Transverse colon (tissue), 4 donors: ENCODE measurements around the gene CSTF2T. TPM values are rescaled to one million over a fixed set of nuclear protein-coding genes. Genes with fewer than 3 reads are reported as not detected.
"Not testable (repeated sequence)": the region's sequence is repeated elsewhere in the genome, so short reads cannot be mapped to it uniquely, and the experiment has no call there.

Experiments
- DNase-seq: peaks from one replicate; pipeline ENCODE4 v3.0.0-alpha.2; 2019
- H3K27ac ChIP-seq, 4 donors: fragments of 200-600 bp; sonication (generic); 2 replicates each; pipeline ENCODE4 v1.5.1; 2016 to 2018; ENCODE audit warnings: inconsistent platforms in 4 of 4
- H3K27me3 ChIP-seq: fragments of 200-600 bp; sonication (generic); 2 replicates; pipeline ENCODE4 v1.5.1; 2017; ENCODE audit warnings: inconsistent platforms
- H3K36me3 ChIP-seq, 4 donors: fragments of 200-600 bp; sonication (generic); 2 replicates each; pipeline ENCODE4 v1.5.1; 2017 to 2019; ENCODE audit warnings: inconsistent platforms in 4 of 4
- H3K4me1 ChIP-seq, 4 donors: fragments of 200-600 bp; sonication (generic); 2 replicates each; pipeline ENCODE4 v1.5.1; 2017 to 2020; ENCODE audit warnings: inconsistent platforms in 4 of 4
- H3K4me3 ChIP-seq, 4 donors: fragments of 200-600 bp; sonication (generic); 1 replicate in 1 of 4; 2 replicates in 3 of 4; pipeline versions ENCODE4 v1.5.1 to v1.6.1; 2017 to 2019; ENCODE audit warnings: inconsistent platforms in 4 of 4
- H3K9me3 ChIP-seq, 2 donors: fragments of 200-600 bp; sonication (generic); 2 replicates each; pipeline ENCODE4 v1.5.1; 2017 to 2019; ENCODE audit warnings: inconsistent platforms in 2 of 2
- CTCF ChIP-seq, 5 experiments: fragments of 200-600 bp in 3 of 5; fragments of 450-650 bp in 2 of 5; sonication (generic) in 3 of 5; IDR thresholded peaks; 1 replicate in 2 of 5; 2 replicates in 3 of 5; pipeline ENCODE4 v1.5.1; 2016 to 2017; ENCODE audit warnings: antibody characterized with exemption in 5 of 5, inconsistent platforms in 3 of 5, mild to moderate bottlenecking in 2 of 5, moderate library complexity in 1 of 5
- EP300 ChIP-seq: sonication (generic); formaldehyde crosslinking; IDR thresholded peaks from one replicate; pipeline ENCODE4 v1.6.1; 2017; ENCODE audit warnings: antibody characterized with exemption, low read depth
- POLR2A ChIP-seq: fragments of 450-650 bp; IDR thresholded peaks from one replicate; pipeline ENCODE4 v1.6.1; 2016; ENCODE audit warnings: antibody characterized with exemption, mild to moderate bottlenecking, moderate library complexity
- POLR2AphosphoS5 ChIP-seq, 3 donors: sonication (generic); formaldehyde crosslinking; IDR thresholded peaks; one replicate each; pipeline ENCODE4 v1.6.1; 2016; ENCODE audit warnings: antibody characterized with exemption in 3 of 3
- WGBS, 2 donors: methylation state at CpG; one replicate each; pipeline ENCODE4 v1.1.5; 2018; ENCODE audit warnings: low coverage in 1 of 2; 5-methylcytosine and 5-hydroxymethylcytosine counted together
- in situ Hi-C, 4 donors: fragments of 200-750 bp; cut with MboI; loops; one replicate each; pipeline versions ENCODE4 v1.15.0 to v1.15.1; 2017; ENCODE audit warnings: low sequenced_read_pairs in 3 of 4, low pct_ligation_motif_present in 1 of 4, low pct_unique_long_range_greater_than_20kb in 1 of 4
- intact Hi-C: fragments of 100-400 bp; cut with DNase I; formaldehyde crosslinking; loops from one replicate; pipeline ENCODE4 v1.15.1; 2023; ENCODE audit warnings: low total_unique reads
- total RNA-seq, 4 donors: library from RNA; depleted of rRNA; stranded (reverse); fragments of >200 nt; gene quantifications; one replicate each; pipeline ENCODE4 v1.1.0, GENCODE V29; 2016

Gene CSTF2T
- total RNA-seq, 4 donors from 2014 or later, result 1.5 to 13.7 (median 11.0) TPM

GRCh38 chr10:51694086-51694768 lies 5.2 kb downstream of the CSTF2T start:
- in situ Hi-C loops (no loop called here), intact Hi-C loops (no loop called here)
- H3K36me3 ChIP-seq, result no peaks in the 10 kb centered on the region
- no peaks in the 10 kb centered on the region for H3K27me3 ChIP-seq
- 80 to 84% methylated on average over 5 of the region's 5 CpGs for WGBS, 2 donors
- DNase-seq, result no peak
- peaks cover 18 to 37% (median 28%) of the 10 kb centered on the region in 4 donors for H3K4me1 ChIP-seq
- no peaks in the 10 kb centered on the region for H3K9me3 ChIP-seq
- no peak overlapping the region for H3K27ac ChIP-seq
- no peak overlapping the region for H3K4me3 ChIP-seq
- TF ChIP-seq POLR2AphosphoS5 (IDR thresholded peaks at IDR 0.05) (no peak), POLR2A (no peak), EP300 (no peak), CTCF (IDR thresholded peaks at IDR 0.05) (no peak)

DNA sequence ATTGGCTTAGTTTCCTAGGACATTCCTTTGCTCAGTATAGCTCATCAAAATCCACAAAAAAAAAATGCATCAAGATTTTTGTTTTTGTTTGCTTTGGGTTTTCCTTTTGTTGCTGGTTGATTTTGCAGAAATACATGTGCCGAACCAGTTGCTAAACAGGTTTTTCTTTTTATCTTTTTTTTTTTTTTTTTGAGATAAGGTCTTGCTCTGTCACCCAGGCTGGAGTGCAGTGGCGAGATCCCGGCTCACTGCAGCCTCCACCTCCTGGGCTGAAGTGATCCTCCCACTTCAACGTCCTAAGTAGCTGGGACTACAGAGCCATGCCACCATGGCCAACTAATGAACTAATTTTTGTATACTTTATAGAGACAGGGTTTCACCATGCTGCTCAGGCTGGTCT lies 8.3 kb downstream of the CSTF2T start:
- DNase-seq, result no peak
- no peak overlapping the region for H3K27ac ChIP-seq
- H3K9me3 ChIP-seq, result no peaks in the 10 kb centered on the region
- in situ Hi-C loops, result no loop called here
- intact Hi-C loops, result no loop called here
- no peak for TF ChIP-seq POLR2AphosphoS5 (IDR thresholded peaks at IDR 0.05)
- no peak for TF ChIP-seq EP300
- TF ChIP-seq CTCF (IDR thresholded peaks at IDR 0.05), result no peak
- no peak for TF ChIP-seq POLR2A
- H3K27me3 ChIP-seq, result no peaks in the 10 kb centered on the region
- WGBS, 2 donors, result 53 to 54% methylated on average over 3 to 4 of the region's 4 CpGs
- H3K4me3 ChIP-seq, result no peak overlapping the region
- no peaks in the 10 kb centered on the region for H3K36me3 ChIP-seq
- peaks cover 0 to 9% (median 6%) of the 10 kb centered on the region in 4 donors for H3K4me1 ChIP-seq

DNA sequence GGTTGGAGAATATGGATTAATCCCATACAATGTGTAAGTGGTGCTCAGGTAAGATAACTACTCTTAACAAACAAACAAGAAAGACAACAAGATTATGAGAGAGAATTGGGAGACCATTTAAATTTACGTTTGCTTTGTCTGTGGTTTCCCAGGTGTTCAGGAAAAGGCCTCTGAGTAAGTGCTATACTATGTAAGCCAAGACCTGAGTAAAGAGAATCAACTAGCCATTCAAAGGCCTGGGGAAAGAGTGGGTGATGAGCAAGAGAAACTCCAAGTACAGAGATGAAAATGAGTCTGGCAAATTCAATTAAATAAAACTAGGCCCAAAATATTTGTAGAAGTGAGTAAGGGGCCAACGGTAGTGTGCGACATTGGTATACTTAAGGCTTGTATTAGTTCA lies 9.9 kb downstream of the CSTF2T start:
- intact Hi-C loops (no loop called here), in situ Hi-C loops (no loop called here)
- no peaks in the 10 kb centered on the region for H3K9me3 ChIP-seq
- H3K27ac ChIP-seq, result no peak overlapping the region
- WGBS, 2 donors, result 83 to 89% methylated on average over 3 of the region's 3 CpGs
- TF ChIP-seq CTCF (IDR thresholded peaks at IDR 0.05) (no peak), POLR2AphosphoS5 (IDR thresholded peaks at IDR 0.05) (no peak), EP300 (no peak), POLR2A (no peak)
- no peaks in the 10 kb centered on the region for H3K36me3 ChIP-seq
- no peak for DNase-seq
- no peak overlapping the region for H3K4me3 ChIP-seq
- no peaks in the 10 kb centered on the region for H3K4me1 ChIP-seq
- no peaks in the 10 kb centered on the region for H3K27me3 ChIP-seq

DNA sequence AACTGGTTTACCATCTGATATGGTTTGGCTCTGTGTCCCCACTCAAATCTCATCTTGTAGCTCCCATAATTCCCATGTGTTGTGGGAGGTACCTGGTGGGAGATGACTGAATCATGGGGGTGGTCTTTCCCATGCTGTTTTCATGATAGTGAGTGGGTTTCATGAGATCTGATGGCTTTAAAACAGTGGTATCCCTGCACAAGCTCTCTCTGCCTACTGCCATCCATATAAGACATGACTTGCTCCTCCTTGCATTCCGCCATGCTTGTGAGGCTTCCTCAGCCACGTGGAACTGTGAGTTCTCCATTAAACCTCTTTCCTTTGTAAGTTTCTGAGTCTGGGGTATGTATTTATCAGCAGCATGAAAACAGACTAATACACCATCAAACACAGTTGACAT lies 10.6 kb downstream of the CSTF2T start:
- intact Hi-C loops, H3K4me3 ChIP-seq, H3K4me1 ChIP-seq, H3K27me3 ChIP-seq, H3K27ac ChIP-seq, in situ Hi-C loops, DNase-seq, H3K36me3 ChIP-seq, H3K9me3 ChIP-seq: not testable (repeated sequence)
- WGBS, 2 donors, result 92 to 100% methylated on average over 1 to 2 of the region's 2 CpGs

GRCh38 chr10:51687296-51687695 lies 12.1 kb downstream of the CSTF2T start:
- no peak overlapping the region for H3K4me3 ChIP-seq
- H3K9me3 ChIP-seq, result no peaks in the 10 kb centered on the region
- no peak overlapping the region for H3K27ac ChIP-seq
- H3K27me3 ChIP-seq, result no peaks in the 10 kb centered on the region
- in situ Hi-C loops (no loop called here), intact Hi-C loops (no loop called here)
- no peak for DNase-seq
- no peaks in the 10 kb centered on the region for H3K36me3 ChIP-seq
- H3K4me1 ChIP-seq, result no peaks in the 10 kb centered on the region
- 82 to 86% methylated on average over 1 of the region's 1 CpG for WGBS, 2 donors
- TF ChIP-seq POLR2AphosphoS5 (IDR thresholded peaks at IDR 0.05) (no peak), CTCF (IDR thresholded peaks at IDR 0.05) (no peak), EP300 (no peak), POLR2A (no peak)
